Measurements from ENCODE around the gene TSPAN8.

TSPAN8 gene

GRCh38 chr12:71090971-71091370 is 66.8 kb downstream of the TSPAN8 start:
- no peak overlapping the region for H3K23ac ChIP-seq (ENCODE audit: low read length)
- H4K8ac ChIP-seq (ENCODE audit: low read depth, low read length) = no peak overlapping the region
- H3K79me2 ChIP-seq (ENCODE audit: control insufficient read depth, insufficient read depth, low read length, poor library complexity) = no peaks in the 10 kb centered on the region
- H3K4me3 ChIP-seq (ENCODE audit: low read depth, low read length) = no peak overlapping the region
- H4K91ac ChIP-seq (ENCODE audit: low read depth, low read length) = no peak overlapping the region
- no peak overlapping the region for H2BK120ac ChIP-seq (ENCODE audit: insufficient read depth, low read length, poor library complexity)
- no peak overlapping the region for H3K9ac ChIP-seq (ENCODE audit: low read length)
- peak in 1 of 2 donors; percentile 49 for DNase-seq
- no peak overlapping the region for H2BK5ac ChIP-seq (ENCODE audit: low read depth, low read length, poor library complexity)
- no peak overlapping the region for H3K18ac ChIP-seq (ENCODE audit: low read length)
- H3K27ac ChIP-seq (ENCODE audit: low read depth, low read length) = no peak overlapping the region
- H3K4me2 ChIP-seq (ENCODE audit: low read length) = no peak overlapping the region
- H2AFZ ChIP-seq (ENCODE audit: insufficient read depth, low read length, poor library complexity) = no peak overlapping the region
- H3K36me3 ChIP-seq (ENCODE audit: control insufficient read depth in 1 of 2, insufficient read depth in 2 of 2, low read length in 2 of 2) = no peaks in the 10 kb centered on the region
- WGBS (ENCODE audit: extremely low coverage, insufficient coverage, insufficient read length) = no CpG with 5 or more reads among the region's 1 CpG
- H4K12ac ChIP-seq (ENCODE audit: low read depth, low read length) = no peak overlapping the region
- H2AK5ac ChIP-seq (ENCODE audit: low read length) = no peak overlapping the region
- H2BK12ac ChIP-seq (ENCODE audit: low read length) = no peak overlapping the region
- H3K9me3 ChIP-seq (ENCODE audit: insufficient read depth, low read depth, low read length) = no peaks in the 10 kb centered on the region
- H3K79me1 ChIP-seq (ENCODE audit: low read length) = no peaks in the 10 kb centered on the region
- no peaks in the 10 kb centered on the region for H3K4me1 ChIP-seq (ENCODE audit: control insufficient read depth in 1 of 2, insufficient read depth in 2 of 2, low read length in 2 of 2)
- no peak overlapping the region for H3K4ac ChIP-seq (ENCODE audit: low read depth, low read length)
- H3K27me3 ChIP-seq (ENCODE audit: insufficient read depth, low read length) = no peaks in the 10 kb centered on the region
- H3K14ac ChIP-seq (ENCODE audit: low read length) = no peak overlapping the region

- H4K91ac ChIP-seq (ENCODE audit: low read depth, low read length) = no peak overlapping the region
- WGBS (ENCODE audit: extremely low coverage, insufficient coverage, insufficient read length) = no CpG with 5 or more reads among the region's 1 CpG
- DNase-seq = no peak
Measured at GRCh38 chr12:71085575-71085974, 72.2 kb downstream of the TSPAN8 start.

GRCh38 chr12:71075743-71076142 is 82.1 kb downstream of the TSPAN8 start:
- Histone ChIP-seq H2BK5ac (ENCODE audit: low read depth, low read length, poor library complexity) (no peak overlapping the region), H4K91ac (ENCODE audit: low read depth, low read length) (no peak overlapping the region), H3K79me2 (ENCODE audit: control insufficient read depth, insufficient read depth, low read length, poor library complexity) (no peaks in the 10 kb centered on the region), H3K18ac (ENCODE audit: low read length) (no peak overlapping the region), H3K14ac (ENCODE audit: low read length) (no peak overlapping the region), H2BK12ac (ENCODE audit: low read length) (no peak overlapping the region), H4K12ac (ENCODE audit: low read depth, low read length) (no peak overlapping the region), H3K9ac (ENCODE audit: low read length) (no peak overlapping the region), H3K23ac (ENCODE audit: low read length) (no peak overlapping the region), H3K4ac (ENCODE audit: low read depth, low read length) (no peak overlapping the region), H3K27me3 (ENCODE audit: insufficient read depth, low read length) (no peaks in the 10 kb centered on the region), H2AFZ (ENCODE audit: insufficient read depth, low read length, poor library complexity) (no peak overlapping the region), H4K8ac (ENCODE audit: low read depth, low read length) (no peak overlapping the region), H3K9me3 (ENCODE audit: insufficient read depth, low read depth, low read length) (no peaks in the 10 kb centered on the region), H3K36me3 (ENCODE audit: control insufficient read depth in 1 of 2, insufficient read depth in 2 of 2, low read length in 2 of 2) (no peaks in the 10 kb centered on the region), H2BK120ac (ENCODE audit: insufficient read depth, low read length, poor library complexity) (no peak overlapping the region), H3K27ac (ENCODE audit: low read depth, low read length) (no peak overlapping the region), H2AK5ac (ENCODE audit: low read length) (no peak overlapping the region), H3K79me1 (ENCODE audit: low read length) (no peaks in the 10 kb centered on the region), H3K4me1 (ENCODE audit: control insufficient read depth in 1 of 2, insufficient read depth in 2 of 2, low read length in 2 of 2) (no peaks in the 10 kb centered on the region), H3K4me2 (ENCODE audit: low read length) (no peak overlapping the region), H3K4me3 (ENCODE audit: low read depth, low read length) (no peak overlapping the region)
- WGBS (ENCODE audit: extremely low coverage, insufficient coverage, insufficient read length) = no CpG with 5 or more reads among the region's 2 CpGs
- no peak for DNase-seq

More at GRCh38 chr12:71085575-71085974, 72.2 kb downstream of the TSPAN8 start:
- Histone ChIP-seq H4K12ac (ENCODE audit: low read depth, low read length) (no peak overlapping the region), H3K4me1 (ENCODE audit: control insufficient read depth in 1 of 2, insufficient read depth in 2 of 2, low read length in 2 of 2) (no peaks in the 10 kb centered on the region), H3K14ac (ENCODE audit: low read length) (no peak overlapping the region), H3K4me2 (ENCODE audit: low read length) (no peak overlapping the region), H2AFZ (ENCODE audit: insufficient read depth, low read length, poor library complexity) (no peak overlapping the region), H3K9ac (ENCODE audit: low read length) (no peak overlapping the region), H3K18ac (ENCODE audit: low read length) (no peak overlapping the region), H3K27ac (ENCODE audit: low read depth, low read length) (no peak overlapping the region), H3K36me3 (ENCODE audit: control insufficient read depth in 1 of 2, insufficient read depth in 2 of 2, low read length in 2 of 2) (no peaks in the 10 kb centered on the region), H2AK5ac (ENCODE audit: low read length) (no peak overlapping the region), H4K8ac (ENCODE audit: low read depth, low read length) (no peak overlapping the region), H3K79me1 (ENCODE audit: low read length) (no peaks in the 10 kb centered on the region), H3K79me2 (ENCODE audit: control insufficient read depth, insufficient read depth, low read length, poor library complexity) (no peaks in the 10 kb centered on the region), H3K27me3 (ENCODE audit: insufficient read depth, low read length) (no peaks in the 10 kb centered on the region), H3K4me3 (ENCODE audit: low read depth, low read length) (no peak overlapping the region), H3K23ac (ENCODE audit: low read length) (no peak overlapping the region), H2BK12ac (ENCODE audit: low read length) (no peak overlapping the region), H2BK120ac (ENCODE audit: insufficient read depth, low read length, poor library complexity) (no peak overlapping the region), H2BK5ac (ENCODE audit: low read depth, low read length, poor library complexity) (no peak overlapping the region), H3K4ac (ENCODE audit: low read depth, low read length) (no peak overlapping the region), H3K9me3 (ENCODE audit: insufficient read depth, low read depth, low read length) (no peaks in the 10 kb centered on the region)

Measured in trophoblast cell (in vitro differentiated cells and primary cell).